GM18526 (cell line): Measurements from ENCODE around the gene ANKRD2.

ENCODE experiments used
- POLR2A ChIP-seq: IDR thresholded peaks from 3 replicates; pipeline ENCODE4 v1.6.1; 2011; ENCODE audit not compliant: insufficient read length; ENCODE audit errors: extremely low read depth

ANKRD2 gene

DNA sequence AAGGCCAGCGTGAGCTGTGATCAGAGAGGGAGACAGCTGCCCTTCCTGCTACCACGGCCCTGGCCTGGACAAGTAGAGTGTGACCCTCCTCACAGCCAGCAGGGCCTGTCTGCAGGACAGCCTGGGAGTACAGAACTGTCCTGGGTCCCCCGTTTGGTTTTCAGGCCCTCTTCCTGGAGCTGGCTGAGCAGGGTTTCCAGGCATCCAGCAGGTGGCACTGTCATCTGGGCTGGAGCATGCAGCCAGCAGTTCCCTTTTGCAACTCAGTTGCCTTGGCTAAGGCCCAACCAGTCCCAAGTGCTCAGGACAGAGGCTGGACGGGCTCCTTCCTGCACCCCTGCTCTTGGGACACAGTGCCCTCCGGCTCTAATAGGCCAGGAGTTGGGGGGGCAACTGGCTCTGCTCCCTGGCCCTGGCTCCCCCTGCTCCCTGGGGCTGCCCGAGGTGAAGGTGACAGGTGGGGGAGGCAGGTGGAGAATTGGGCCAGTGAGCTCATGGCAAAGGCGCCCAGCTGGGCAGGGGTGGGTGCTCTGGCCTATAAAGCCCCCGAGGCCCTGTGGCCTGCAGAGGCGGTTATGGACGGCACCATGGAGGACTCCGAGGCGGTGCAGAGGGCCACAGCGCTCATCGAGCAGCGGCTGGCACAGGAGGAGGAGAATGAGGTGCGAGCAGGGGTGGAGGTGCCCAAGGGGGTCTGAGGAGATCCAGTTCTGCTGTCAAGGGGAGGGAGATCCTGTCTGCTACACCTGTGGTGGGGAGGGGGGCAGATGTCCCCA, at the start of gene ANKRD2:
ANKRD2 (plus strand) TSS at position 566 of the 776 bp plus-strand sequence; CDS start at position 576, 10 bp downstream.
- no peak for TF ChIP-seq POLR2A

GRCh38 chr10:97522937-97523336, 49.6 kb upstream of the ANKRD2 start:
- TF ChIP-seq POLR2A, result no peak

GRCh38 chr10:97525086-97525485, 47.5 kb upstream of the ANKRD2 start:
- TF ChIP-seq POLR2A, result no peak

DNA sequence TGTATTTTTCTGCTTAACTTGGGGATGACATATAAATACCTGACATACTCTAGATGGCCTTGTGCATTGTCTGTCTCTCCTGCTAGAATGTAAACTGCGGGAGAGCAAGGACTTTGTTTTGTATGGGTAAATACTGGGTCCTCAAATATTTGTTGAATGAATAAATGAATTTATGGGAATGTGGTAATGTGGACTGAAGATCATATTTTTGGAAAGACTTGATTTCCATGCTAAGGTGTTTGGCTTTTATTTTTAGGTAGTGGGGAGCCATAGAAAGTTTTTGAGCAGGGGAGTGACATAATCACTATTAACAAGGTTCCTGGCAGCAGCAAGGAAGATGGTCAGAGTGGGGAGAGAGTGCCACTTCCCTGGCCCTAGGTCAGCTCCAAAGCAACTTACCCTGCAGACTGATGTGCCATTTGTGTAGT, 46.9 kb upstream of the ANKRD2 start:
- TF ChIP-seq POLR2A, result no peak

- TF ChIP-seq POLR2A, result no peak
These were observed 42.7 kb upstream of the ANKRD2 start for GRCh38 chr10:97529685-97530465.

GRCh38 chr10:97531401-97531986, 41.1 kb upstream of the ANKRD2 start:
- no peak for TF ChIP-seq POLR2A

GRCh38 chr10:97532935-97533671, 39.5 kb upstream of the ANKRD2 start:
- no peak for TF ChIP-seq POLR2A

GRCh38 chr10:97533888-97534287, 38.7 kb upstream of the ANKRD2 start:
- TF ChIP-seq POLR2A, result no peak

GRCh38 chr10:97534746-97535367, 37.7 kb upstream of the ANKRD2 start:
- no peak for TF ChIP-seq POLR2A

DNA sequence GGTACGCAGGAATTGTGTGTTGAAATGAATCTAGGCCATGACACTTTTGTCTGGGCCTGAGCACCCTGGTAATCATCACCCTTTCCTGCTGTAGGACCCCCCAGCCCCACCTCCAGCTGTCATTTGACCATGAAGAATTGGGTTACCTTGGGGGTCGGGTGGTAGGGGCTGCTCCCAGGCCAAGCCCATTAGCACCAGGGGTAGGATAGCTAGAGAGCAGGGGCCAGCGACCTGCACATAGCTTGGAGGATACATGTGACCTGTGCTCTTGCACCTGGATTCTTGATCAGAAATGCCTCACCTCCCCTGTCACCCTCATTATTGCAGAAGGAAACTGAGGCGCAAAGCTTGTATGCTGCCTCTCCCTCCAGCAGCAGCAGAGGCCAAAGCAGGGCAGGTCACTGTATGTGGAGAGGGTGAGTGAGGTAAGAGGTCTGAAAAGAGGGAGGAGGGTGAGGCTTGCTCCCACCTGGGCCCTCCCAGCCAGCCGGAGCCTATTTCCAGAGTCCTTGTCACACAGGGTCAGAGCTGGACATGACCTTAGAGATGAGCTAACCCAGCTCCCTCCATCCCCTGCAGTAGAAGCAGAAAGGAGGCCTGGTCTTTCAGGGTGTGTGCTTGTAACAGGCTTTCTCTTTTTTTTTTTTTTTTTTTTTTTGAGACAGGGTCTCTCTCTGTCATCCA, 35.3 kb upstream of the ANKRD2 start:
- TF ChIP-seq POLR2A, result no peak

- TF ChIP-seq POLR2A, result no peak
These were observed 34.2 kb upstream of the ANKRD2 start for GRCh38 chr10:97538411-97538810.

DNA sequence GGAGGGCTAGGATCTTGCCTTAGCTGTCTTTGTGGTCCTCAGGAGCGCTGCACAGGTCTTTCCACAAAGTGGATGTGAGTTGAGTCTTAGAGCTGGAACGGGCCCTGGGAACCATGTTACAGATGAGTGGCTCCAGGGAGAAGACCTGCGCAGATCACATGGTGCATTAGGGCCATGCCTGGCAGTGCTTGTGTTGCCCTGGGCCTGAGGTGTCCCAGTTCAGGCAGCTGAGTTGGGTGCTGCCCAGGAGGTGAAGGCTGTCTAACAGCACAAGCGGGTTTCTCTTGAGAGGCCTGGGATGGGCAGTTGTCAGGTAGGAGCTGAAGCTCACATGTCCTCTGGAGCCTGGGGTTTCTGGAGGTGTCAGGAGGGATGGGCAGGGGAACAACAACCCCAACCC, 33.7 kb upstream of the ANKRD2 start:
- TF ChIP-seq POLR2A, result no peak

GRCh38 chr10:97539523-97540200, 32.9 kb upstream of the ANKRD2 start:
- no peak for TF ChIP-seq POLR2A
